ENCODE results near the gene NAGLU.

The NAGLU gene

DNA sequence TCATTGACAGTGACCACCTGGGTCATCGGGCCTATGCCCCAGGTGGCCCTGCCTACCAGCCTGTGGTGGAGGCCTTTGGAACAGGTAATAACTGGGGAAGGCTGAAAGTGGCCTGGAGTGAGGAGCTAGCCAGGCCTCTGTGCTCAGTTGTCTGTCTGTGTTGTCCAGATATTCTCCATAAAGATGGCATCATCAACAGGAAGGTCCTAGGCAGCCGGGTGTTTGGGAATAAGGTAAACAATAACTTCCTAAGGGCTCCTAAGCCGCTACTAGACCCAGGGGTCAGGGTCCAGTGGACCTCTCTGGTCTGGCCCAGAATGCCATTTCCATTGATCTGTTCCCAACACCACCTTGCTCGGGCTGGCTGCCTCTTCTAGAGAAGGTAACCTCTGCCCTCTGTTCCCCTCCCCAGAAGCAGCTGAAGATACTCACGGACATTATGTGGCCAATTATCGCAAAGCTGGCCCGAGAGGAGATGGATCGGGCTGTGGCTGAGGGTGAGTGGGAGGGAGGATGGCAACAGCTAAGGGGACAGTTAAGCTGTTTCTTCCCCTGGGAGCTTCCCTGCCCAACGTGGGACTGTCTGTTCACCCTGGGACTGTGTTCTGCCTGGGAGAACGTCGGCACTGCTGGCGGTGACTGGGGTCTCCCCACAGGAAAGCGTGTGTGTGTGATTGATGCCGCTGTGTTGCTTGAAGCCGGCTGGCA is 28.9 kb downstream of the NAGLU start:
- no peak for DNase-seq (ENCODE audit: low read depth)

DNA sequence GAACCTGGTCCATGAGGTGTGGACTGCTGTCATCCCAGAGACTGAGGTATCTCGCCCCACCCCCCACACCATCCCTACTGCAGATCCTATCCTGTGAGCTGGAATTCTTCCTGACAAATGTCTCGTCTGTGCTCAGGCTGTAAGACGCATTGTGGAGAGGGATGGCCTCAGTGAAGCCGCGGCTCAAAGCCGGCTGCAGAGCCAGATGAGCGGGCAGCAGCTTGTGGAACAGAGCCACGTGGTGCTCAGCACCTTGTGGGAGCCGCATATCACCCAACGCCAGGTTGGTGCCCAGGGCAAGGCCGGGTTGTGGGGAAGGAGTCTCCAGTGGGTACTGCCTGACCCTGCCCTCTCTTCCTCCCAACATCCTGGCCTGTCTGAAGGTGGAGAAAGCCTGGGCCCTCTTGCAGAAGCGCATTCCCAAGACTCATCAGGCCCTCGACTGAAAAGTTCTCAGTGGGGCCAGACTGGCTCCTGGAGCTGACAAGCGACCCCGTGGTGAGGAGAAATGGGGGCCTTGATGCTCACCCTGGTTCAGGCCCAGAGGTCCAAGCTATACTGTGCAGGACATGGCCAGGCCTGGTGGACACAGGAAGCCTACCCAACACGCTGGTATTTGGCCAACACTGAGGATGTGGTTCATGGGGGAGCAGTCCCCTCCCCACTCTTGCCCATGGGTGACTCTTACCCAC is 29.6 kb downstream of the NAGLU start:
- DNase-seq (ENCODE audit: low read depth) = no peak

DNA sequence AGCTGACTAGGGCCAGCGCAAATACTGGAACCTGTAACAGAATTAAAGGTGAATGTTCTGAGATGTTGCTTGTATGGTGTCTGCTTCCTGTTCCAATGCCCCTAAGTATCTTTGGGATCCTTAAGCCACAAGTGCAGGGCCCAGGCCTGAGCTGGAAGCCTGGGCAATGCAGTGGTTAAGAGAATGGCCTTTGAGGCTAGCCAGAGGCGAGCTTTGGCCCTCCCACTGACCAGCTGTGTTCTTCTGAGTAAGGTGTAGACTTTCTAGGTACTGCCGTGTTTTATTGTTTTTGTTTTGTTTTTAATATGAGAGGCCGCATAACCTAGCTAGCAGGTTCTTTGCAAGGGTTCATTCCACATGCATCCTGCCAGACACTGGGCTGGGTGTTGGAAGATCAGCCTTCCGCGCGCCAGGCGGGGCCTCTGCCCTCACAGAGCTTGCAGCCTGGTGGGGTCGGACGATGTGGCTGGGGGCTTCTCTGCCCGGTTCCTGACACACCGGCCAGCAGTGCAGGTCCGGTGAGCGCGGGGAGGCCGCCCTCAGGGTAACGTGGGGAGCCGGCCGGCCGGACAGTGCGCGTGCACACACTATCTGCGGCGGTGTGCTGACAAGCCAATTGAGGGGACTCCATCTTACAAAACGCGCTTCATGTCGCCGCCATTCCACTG is 30.3 kb downstream of the NAGLU start:
- no peak for DNase-seq (ENCODE audit: low read depth)

DNA sequence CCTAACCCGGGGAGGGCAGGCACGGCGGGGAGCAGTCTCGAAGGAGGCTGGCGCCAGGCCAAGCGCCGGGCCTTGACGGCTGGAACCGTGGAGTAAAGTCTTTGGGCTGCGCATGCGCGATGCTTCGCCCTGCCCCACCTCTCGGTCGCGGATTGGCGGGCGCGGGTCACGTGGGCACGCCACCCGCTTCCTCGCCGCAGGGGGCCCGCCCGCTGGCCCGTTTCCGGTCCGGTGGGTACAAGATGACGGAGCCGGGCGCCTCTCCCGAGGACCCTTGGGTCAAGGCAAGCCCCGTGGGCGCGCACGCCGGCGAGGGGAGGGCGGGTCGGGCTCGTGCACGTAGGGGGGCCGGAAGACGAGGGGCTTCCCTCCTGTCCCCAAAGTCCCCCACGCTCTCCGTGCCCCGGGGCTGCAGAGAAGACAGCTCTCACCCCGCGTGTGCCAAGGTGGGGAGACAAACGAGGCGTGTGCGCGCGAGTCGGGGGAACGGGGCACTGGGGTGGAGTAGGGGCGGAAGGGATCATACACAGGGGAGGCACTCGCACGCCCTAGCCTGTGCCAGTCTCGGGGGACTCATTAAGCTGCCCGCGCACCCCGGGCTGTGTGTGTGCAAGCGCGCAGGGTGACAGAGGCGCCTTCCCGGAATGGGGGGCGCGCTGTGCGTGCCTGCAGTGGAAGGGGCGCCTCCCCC is 31.0 kb downstream of the NAGLU start, which contains the start of gene MLX:
Gene MLX (plus strand): TSS at position 218 of the 691 bp plus-strand sequence. CDS start 25 bp downstream, at position 243.
- DNase-seq (ENCODE audit: low read depth) = peak; percentile 75

DNA sequence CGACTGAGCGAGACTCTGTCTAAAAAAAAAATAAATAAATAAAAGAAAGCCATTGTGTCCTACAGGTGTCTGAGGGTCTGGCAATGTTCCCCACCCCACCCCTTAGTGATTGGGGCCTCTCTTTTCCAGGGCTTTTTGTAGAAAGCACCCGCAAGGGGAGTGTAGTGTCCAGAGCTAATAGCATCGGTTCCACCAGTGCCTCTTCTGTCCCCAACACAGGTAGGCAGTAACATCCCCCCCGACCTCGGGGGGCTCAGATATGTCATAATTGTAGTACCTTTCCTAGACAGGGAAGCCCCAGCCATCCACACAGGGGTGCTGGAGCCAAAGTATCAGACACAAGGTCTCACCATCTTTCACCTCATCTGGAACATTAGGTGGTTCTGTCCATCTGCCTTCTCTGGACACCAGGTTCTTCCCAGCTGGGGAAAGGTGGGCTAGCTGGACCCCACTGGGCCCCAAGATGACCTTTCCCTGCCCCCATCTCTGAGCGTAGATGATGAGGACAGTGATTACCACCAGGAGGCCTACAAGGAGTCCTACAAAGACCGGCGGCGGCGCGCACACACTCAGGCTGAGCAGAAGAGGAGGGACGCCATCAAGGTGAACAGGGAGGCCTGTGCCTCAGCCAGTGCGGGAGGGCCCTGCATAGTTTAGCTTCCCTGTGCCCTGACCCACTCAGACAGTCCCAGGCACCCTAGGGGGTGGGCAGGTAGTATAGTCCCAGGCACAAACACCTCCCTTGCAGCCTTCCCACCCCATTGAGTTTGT is 32.5 kb downstream of the NAGLU start:
- DNase-seq (ENCODE audit: low read depth) = no peak

DNA sequence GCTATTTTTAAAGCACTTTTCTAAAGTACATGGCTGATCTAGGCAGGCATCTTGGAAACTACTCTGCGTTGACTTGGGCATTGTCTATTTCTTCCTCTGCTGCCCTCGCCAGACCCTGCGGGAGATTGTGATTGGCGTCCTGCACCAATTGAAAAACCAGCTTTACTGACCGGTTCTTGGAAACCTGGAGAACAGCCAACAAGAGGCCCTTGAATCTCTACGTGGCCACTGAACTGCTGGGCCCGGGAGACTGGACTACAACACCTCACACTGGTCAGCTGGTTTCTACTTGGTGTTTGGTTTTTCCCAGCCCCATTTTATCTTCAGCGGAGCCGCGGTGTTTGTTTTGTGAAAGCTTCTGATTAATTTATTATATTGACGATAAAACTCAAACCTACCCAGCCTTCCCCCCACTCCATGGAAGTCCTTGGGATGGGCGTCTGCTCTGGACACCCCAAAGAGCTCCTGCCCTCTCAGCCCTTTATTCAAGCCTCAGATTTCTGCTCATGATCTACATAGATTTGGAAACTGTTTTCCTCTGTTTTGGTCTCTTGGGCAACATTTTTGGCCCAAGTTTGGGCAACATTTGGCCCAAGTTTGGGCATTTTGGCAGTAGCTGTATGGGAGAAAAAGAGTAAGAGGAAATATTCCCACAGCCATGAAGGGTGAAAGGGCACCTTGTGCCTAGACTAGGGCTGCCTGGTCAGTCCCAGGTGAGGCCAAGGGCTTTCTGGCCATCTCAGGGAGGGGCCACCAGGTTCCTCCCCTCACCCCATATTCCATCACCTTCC is 35.6 kb downstream of the NAGLU start:
- DNase-seq (ENCODE audit: low read depth) = no peak

DNA sequence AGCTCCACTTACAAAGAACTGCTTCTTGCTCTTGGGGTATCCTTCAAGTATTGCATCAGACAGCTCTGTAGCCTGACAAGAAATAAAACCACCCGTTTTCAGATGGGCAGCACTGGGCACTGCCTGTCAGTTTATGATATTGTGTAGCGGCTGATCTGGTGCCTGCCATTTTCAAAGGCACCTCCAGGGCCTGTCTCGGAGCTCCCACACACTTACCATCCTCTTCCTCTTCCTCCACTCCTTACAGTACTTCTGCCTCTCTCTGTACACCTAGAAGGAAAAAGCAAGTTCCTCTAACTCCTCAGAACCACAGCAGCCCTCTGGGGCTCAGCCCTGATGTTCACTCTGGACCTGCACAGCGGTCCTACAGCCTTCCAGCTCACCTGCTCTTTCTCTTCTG is 37.1 kb downstream of the NAGLU start:
- no peak for DNase-seq (ENCODE audit: low read depth)

DNA sequence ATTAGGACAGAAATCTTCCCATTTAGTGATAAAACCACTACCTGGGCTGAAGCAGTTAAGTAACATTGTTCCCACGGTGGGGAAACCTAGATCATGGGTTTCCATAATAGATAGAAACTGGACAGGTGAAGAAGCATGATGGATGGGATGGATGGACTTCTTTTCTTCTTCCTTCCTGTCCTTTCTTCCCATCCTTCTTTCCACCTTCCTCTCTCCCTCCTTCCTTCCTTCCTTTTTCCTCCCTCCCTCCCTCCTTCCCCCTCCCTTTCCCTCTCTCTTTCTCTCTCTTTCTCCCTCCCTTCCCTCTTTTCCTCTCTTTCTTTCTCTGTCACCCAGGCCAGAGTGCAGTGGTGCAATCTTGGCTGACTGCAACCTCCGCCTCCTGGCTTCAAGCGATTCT is 38.4 kb downstream of the NAGLU start:
- DNase-seq (ENCODE audit: low read depth) = no peak

DNA sequence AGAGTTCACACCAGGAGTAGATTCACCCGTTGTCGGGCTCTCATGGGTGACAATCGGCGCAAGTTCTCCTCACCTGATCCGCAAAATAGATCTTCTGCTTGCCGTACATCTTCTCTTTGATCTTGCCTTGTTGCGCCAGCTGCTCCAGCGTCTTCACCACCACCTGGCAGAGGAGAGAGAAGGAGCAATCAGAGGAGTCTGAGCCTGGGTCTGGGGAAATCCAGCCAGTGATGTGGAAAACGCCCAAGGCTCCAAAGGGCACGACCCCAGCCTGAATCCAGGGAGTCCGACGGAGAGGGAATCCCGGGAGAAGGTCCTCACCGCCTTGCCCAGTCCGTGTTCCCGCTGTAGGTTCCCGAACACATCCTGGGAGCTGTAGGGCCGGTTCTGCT is 41.1 kb downstream of the NAGLU start:
- DNase-seq (ENCODE audit: low read depth) = no peak

DNA sequence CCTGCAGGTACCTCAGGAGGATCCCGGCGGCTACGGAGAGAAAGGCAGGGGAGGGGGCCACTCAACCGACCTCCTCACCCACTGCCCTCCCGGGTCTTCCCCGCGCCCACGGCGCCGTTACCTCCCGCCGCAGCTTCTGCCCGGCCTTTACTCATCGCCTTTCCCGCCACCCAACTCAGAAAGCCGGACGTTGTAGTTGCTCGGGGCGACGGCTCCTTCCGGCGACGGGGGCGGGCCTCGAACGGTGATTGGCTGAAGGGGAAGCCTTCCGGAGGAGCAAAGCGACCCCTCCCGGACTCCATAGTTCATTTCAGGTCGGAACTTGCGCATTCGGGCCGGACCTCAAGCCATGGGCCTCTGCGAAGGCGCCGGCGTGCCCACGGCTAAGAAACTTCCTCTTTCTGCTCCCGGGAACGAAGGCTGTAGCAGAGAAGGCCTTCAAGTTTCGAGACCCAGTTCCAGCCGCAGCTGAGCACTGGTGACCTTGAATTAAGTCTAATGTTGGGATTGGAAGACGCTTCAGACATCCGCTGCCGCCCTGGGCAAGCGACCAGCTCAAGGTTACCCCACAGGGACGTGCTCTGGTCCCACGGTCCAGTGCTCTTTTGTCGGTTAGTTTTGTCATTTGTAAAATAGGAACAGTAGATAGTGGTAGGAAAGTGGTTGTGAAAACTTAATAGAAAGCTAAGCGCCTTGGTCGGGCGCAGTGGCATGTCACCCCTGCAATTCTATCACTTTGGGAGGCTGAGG is 41.7 kb downstream of the NAGLU start, which contains the start of gene PSMC3IP:
Gene PSMC3IP (minus strand): TSS at position 198 of the 750 bp plus-strand sequence. CDS start 43 bp downstream, at position 155.
- DNase-seq (ENCODE audit: low read depth) = peak; percentile 91

DNA sequence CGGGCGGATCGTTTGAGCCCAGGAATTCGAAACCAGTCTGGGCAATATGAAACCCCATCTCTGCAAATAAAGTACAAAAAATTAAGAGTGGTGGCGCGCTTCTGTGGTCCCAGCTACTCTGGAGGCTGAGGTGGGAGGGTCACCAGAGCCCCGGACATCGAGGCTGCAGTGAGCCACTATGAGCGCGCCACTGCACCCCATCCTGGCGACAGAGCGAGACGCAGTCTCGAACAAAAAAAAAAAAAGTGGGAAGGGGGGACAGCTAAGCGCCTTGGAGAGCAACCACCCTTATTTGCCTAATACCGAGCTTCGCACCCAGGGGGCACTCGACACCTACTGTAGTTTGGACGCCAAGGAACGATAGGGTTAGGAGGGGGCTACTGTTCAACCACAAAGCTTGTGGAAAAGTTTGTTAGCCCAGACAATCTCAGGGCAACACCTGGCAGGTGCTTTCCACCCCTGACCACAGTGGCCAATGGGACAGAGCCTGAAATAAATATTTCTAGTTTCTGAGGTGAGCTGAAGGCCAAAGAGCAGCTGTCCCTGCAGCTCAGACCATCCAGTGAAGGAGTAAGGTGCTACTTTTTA is 42.3 kb downstream of the NAGLU start:
- DNase-seq (ENCODE audit: low read depth) = peak; percentile 60

DNA sequence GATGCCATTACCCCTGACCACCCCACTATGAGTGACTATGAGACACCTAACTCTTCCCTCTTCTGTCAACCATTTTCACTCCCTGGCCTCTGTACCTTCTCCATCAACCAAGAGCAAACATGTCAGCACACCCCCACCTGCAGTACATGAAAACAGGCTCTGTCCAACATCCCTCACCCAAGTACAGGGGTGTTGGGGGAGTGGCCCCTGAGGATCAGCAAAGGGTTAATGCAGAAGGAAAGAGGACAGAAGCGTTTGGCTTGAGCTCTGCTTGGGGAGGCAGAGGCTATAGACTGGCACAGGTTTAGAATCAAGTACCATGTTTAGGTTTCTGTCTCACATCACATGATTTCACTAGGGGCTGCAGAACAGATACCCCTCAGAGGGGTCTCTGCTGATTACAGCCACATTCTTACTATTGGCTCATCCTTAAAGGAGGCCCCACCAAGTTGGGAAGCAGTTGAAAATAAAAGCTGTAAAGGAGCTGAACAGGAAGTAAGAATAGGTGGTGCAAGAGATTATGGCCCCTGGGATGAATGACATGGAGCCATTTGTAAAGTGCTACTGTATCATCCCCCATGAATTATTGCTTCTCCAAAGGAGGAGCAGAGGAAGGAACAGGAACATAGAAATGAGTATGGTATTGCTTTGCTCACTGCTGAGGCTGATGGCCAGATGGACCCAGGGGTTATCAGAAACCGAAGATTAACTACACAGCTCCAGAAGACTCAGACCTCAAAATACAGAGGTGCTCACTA is 43.9 kb downstream of the NAGLU start:
- DNase-seq (ENCODE audit: low read depth) = no peak

DNA sequence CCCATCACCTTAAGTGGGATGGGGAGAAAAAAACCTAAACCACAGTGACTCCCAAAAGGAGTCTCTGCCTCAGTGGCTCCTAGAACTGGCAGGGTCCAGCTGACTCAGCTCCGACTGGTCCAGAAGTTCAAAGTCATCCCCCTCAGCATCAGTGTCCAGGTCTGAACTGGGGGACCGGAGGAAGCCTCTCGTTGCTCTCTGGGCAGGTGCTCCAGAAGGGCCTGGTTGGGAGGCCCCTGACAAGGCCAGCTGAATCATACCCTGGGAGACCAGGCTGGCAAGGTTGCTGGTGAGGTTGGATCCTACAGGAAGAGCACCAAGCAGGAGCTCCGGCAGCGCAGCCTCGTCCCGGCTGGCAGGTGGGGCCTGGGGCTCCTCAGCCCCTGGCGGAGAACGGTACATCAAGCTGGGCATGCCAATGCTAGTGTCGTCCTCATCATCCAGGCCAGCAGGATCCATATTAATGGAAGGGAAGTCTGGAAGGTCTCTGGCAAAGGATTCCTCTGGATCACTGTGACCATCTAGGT is 45.8 kb downstream of the NAGLU start:
- DNase-seq (ENCODE audit: low read depth) = no peak

DNA sequence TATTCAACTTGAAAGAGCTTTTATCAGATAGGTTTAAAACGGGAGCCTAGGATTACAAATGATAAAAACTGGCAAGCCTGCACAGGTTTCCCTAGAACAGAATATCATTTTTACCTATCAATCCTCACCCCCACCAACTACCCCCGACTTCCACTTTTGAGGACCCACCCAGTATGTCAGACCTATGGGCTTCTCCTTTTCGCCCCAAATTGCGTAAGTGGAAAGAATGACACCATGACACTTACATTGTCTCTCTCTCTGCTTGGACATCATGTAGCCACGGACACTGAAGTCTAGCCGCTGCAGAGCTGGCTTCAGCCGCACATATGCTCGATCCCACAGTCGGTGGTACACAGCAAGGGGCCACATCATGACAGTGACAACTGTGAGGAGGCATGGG is 48.8 kb downstream of the NAGLU start:
- no peak for DNase-seq (ENCODE audit: low read depth)

DNA sequence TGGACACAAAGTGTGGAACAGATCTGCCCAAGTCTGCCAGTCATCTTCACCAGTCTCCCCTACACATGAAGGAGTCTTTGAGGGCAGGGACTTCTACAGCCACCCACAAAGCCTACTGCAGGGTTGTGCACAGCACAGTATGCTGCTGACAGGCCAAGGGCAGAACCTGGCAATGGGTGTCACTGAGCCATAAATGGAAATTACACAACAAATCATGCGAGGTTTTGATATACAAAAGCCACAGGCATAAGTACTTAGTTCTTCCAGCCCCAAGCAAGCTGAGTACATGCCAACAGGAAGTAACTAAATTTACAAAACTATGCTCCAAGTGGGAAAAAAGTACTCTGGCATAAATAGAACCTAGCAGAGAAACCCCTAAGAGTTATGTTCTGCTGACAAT is 49.3 kb downstream of the NAGLU start:
- DNase-seq (ENCODE audit: low read depth) = no peak

DNA sequence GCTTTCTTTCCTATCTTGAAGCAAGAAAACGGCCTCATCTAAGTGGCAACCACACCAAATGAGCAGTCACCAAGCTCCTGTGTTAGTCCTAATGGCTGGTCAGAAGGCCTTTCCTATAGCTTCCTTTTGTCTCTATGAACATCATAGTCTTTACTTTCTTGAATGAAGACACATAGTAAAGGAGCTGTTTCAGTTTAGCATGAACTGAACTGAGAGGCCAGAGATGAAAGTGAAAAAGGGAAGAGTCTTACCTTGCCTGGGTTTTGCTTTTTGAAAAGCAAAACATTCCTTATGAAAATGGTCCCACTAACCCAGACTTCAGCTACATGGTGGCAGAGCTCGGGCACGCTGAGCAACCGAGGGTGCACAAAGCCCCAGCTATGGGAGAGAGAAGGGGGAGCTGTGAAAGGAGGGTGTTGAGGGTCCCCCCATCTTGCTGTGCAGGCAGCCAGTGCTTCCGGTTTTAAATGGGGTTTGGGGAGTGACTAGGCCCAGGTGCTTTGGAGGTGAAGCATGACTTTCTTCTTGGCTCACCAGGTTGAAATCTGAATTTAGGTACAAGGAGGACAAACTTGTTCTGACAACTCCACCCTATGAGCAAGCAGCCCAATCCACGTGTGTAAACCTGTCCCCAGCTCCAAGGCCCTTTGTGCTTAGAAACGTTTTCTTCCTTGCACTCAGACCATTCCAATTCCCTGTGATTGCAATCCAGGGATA is 50.6 kb downstream of the NAGLU start:
- DNase-seq (ENCODE audit: low read depth) = no peak

DNA sequence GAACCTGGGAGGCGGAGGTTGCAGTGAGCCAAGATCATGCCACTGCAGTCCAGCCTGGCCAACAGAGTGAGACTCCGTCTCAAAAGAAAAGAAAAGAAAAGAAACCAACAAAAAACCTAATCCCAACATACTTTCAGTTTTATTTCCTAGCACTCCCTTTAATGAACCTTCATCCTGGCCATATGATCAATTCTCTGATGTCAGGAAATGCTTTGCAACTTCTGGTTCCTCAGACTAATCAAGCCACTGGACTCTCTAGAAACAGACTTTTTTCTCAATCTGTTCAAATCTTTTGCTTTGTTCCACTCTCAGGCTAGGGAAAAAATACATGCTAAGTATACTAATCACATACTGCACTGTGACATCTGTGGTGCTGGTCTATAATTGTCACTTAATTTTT is 54.8 kb downstream of the NAGLU start:
- DNase-seq (ENCODE audit: low read depth) = no peak

DNA sequence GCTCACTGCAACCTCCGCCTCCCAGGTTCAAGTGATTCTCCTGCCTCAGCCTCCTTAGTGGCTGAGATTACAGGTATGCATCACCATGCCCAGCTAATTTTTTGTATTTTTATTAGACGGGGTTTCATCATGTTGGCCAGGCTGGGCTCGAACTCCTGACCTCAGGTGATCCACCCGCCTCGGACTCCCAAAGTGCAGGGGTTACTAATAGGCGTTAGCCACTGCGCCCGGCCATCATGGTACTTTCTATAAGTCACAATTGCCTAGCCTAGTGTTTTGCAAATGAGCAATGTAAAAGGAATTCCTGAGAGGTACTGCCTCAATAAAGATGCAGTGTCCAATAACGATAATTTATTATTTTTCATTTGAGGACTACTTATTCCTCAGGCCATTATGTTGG is 55.4 kb downstream of the NAGLU start:
- DNase-seq (ENCODE audit: low read depth) = no peak

Data from amniotic epithelial cell (primary cell).